UCSD-AML1 (cell line): ENCODE measurements around the gene LASP1.
"Not testable (repeated sequence)": the region's sequence is repeated elsewhere in the genome, so short reads cannot be mapped to it uniquely, and the experiment has no call there.

Source experiments
- DNase-seq: peaks from one replicate; lab custom pipeline; 2025; ENCODE audit not compliant: unreplicated experiment; lab: John Stamatoyannopoulos, UW

The LASP1 gene

GRCh38 chr17:38906460-38907228 is 36.8 kb downstream of the LASP1 start:
- DNase-seq: no peak

- DNase-seq: no peak
These were observed 38.2 kb downstream of the LASP1 start for GRCh38 chr17:38907930-38908675.

- no peak for DNase-seq
These were observed 38.9 kb downstream of the LASP1 start for GRCh38 chr17:38908676-38909181.

GRCh38 chr17:38910325-38910724 is 40.5 kb downstream of the LASP1 start:
- no peak for DNase-seq

GRCh38 chr17:38911081-38911730 is 41.3 kb downstream of the LASP1 start:
- DNase-seq: no peak

GRCh38 chr17:38911731-38912081 is 41.8 kb downstream of the LASP1 start:
- not testable (repeated sequence) for DNase-seq

GRCh38 chr17:38912221-38912813 is 42.5 kb downstream of the LASP1 start:
- DNase-seq: no peak

- DNase-seq: no peak
These were observed 45.1 kb downstream of the LASP1 start for GRCh38 chr17:38914741-38915638.

- DNase-seq: no peak
These were observed 45.8 kb downstream of the LASP1 start for GRCh38 chr17:38915639-38915995.

- no peak for DNase-seq
These were observed 46.9 kb downstream of the LASP1 start for GRCh38 chr17:38916771-38917170.

GRCh38 chr17:38917259-38917658 is 47.4 kb downstream of the LASP1 start:
- DNase-seq: no peak

- no peak for DNase-seq
These were observed 48.5 kb downstream of the LASP1 start for GRCh38 chr17:38918129-38918913.

- DNase-seq: no peak
These were observed 49.1 kb downstream of the LASP1 start for GRCh38 chr17:38918916-38919315.

- no peak for DNase-seq
These were observed 49.6 kb downstream of the LASP1 start for GRCh38 chr17:38919316-38920078.

GRCh38 chr17:38920374-38921291 is 50.8 kb downstream of the LASP1 start:
- DNase-seq: no peak

- peak; percentile 37 for DNase-seq
These were observed 52.0 kb downstream of the LASP1 start for GRCh38 chr17:38921756-38922411.

- no peak for DNase-seq
These were observed 52.9 kb downstream of the LASP1 start for GRCh38 chr17:38922538-38923297.
